SIG-M5 (cell line): ENCODE measurements around the gene FERMT3.

Experiments used
- DNase-seq: peaks from one replicate; lab custom pipeline; 2025; lab: John Stamatoyannopoulos, UW

Gene FERMT3

GRCh38 chr11:64186492-64187165 is 19.9 kb upstream of the FERMT3 start:
- DNase-seq = no peak

- no peak for DNase-seq
Observed at GRCh38 chr11:64192434-64192833, 14.1 kb upstream of the FERMT3 start.

GRCh38 chr11:64196626-64197025 is 9.9 kb upstream of the FERMT3 start:
- no peak for DNase-seq

GRCh38 chr11:64198511-64198910 is 8.0 kb upstream of the FERMT3 start:
- no peak for DNase-seq

- DNase-seq = no peak
Observed at GRCh38 chr11:64201543-64201942, 5.0 kb upstream of the FERMT3 start.

GRCh38 chr11:64202992-64203391 is 3.5 kb upstream of the FERMT3 start:
- DNase-seq = no peak

GRCh38 chr11:64203421-64204079 is 3.0 kb upstream of the FERMT3 start:
- no peak for DNase-seq

GRCh38 chr11:64204080-64204440 is 2.5 kb upstream of the FERMT3 start:
- no peak for DNase-seq

- DNase-seq = peak; percentile 2
Observed at GRCh38 chr11:64204464-64204989, 2.0 kb upstream of the FERMT3 start.

GRCh38 chr11:64207256-64208085 is 950 bp downstream of the FERMT3 start:
- DNase-seq = peak; percentile 63

- no peak for DNase-seq
Observed at GRCh38 chr11:64208086-64208795, 1.7 kb downstream of the FERMT3 start.

GRCh38 chr11:64208796-64209562 is 2.5 kb downstream of the FERMT3 start:
- no peak for DNase-seq

- DNase-seq = no peak
Observed at GRCh38 chr11:64209563-64209843, 3.0 kb downstream of the FERMT3 start.

GRCh38 chr11:64210301-64211020 is 3.9 kb downstream of the FERMT3 start:
- DNase-seq = no peak

- DNase-seq = no peak
Observed at GRCh38 chr11:64211181-64211872, 4.8 kb downstream of the FERMT3 start.

GRCh38 chr11:64216879-64217278 is 10.4 kb downstream of the FERMT3 start:
- no peak for DNase-seq

GRCh38 chr11:64218628-64219353 is 12.3 kb downstream of the FERMT3 start:
- DNase-seq = no peak

GRCh38 chr11:64219354-64219684 is 12.8 kb downstream of the FERMT3 start:
- DNase-seq = no peak

GRCh38 chr11:64219755-64220154 is 13.2 kb downstream of the FERMT3 start:
- DNase-seq = no peak

- DNase-seq = no peak
Observed at GRCh38 chr11:64220271-64220670, 13.8 kb downstream of the FERMT3 start.
